ENCODE measurements around the gene SLC8A2.

- TF ChIP-seq POLR2A (IDR thresholded peaks at IDR 0.05), result no peak
- no peak for TF ChIP-seq CTCF (IDR thresholded peaks at IDR 0.05)
Observed at GRCh38 chr19:47497821-47498520, 26.3 kb upstream of the SLC8A2 start.
